Psoas muscle (tissue), 8 donors: Measurements from ENCODE around the gene ZNF850. TPM values are rescaled to one million over a fixed set of nuclear protein-coding genes. Genes with fewer than 3 reads are reported as not detected.

ENCODE experiments used
- ATAC-seq, 4 donors: fragments of 200-7000 bp; cut with Tn5 transposase; one replicate each; pipeline ENCODE4 v1.9.1; 2020; ENCODE audit warnings: moderate library complexity in 3 of 4, mild to moderate bottlenecking in 2 of 4
- DNase-seq, 2 donors: peaks; one replicate each; pipeline ENCODE4 v3.0.0-alpha.2; 2020
- H3K27ac ChIP-seq: fragments of 200-600 bp; one replicate; pipeline ENCODE4 v1.8.0; 2022
- H3K27me3 ChIP-seq, 3 donors: fragments of 200-600 bp in 1 of 3; one replicate each; pipeline versions ENCODE4 v1.6.1 to v1.8.0; 2013 to 2022; ENCODE audit warnings: low read length in 2 of 3, mild to moderate bottlenecking in 2 of 3, moderate library complexity in 1 of 3; ENCODE audit not compliant: insufficient read depth in 3 of 3
- H3K36me3 ChIP-seq, 2 donors: fragments of 200-600 bp in 1 of 2; one replicate each; pipeline versions ENCODE4 v1.6.1 to v1.8.0; 2013 to 2022; ENCODE audit warnings: low read depth in 1 of 2, mild to moderate bottlenecking in 1 of 2, moderate library complexity in 1 of 2; ENCODE audit not compliant: insufficient read depth in 1 of 2
- H3K4me1 ChIP-seq: fragments of 200-600 bp; one replicate; pipeline ENCODE4 v1.8.0; 2022
- H3K4me3 ChIP-seq: fragments of 200-600 bp; one replicate; pipeline ENCODE4 v1.8.0; 2022; ENCODE audit warnings: mild to moderate bottlenecking
- H3K9me3 ChIP-seq: fragments of 200-600 bp; one replicate; pipeline ENCODE4 v1.8.0; 2022
- CTCF ChIP-seq: fragments of 200-600 bp; IDR thresholded peaks from one replicate; pipeline ENCODE4 v1.8.0; 2022; ENCODE audit warnings: antibody characterized with exemption
- WGBS, 3 donors: extraction: QIAGEN DNeasy Blood & Tissue Kit; methylation state at CpG; one replicate each; pipeline versions ENCODE4 v1.1.6 to v1.1.7; 2013; 5-methylcytosine and 5-hydroxymethylcytosine counted together
- intact Hi-C, 2 donors: fragments of 100-400 bp; cut with DNase I; formaldehyde crosslinking; loops; one replicate each; pipeline versions ENCODE4 v1.11.0 to v1.14.2; 2022
- polyA plus RNA-seq, 3 donors: library from polyadenylated mRNA; stranded (reverse); fragments of 200-250 nt; gene quantifications; one replicate each; pipeline ENCODE4 v1.2.3, GENCODE V29; 2013
- total RNA-seq, 4 donors: library from RNA; stranded (reverse); fragmentation: NEBNext Ultra II Directional in 2 of 4; extraction: Animal tissue kit (Norgen Biotek cat#: 25700) in 2 of 4; gene quantifications; one replicate each; pipeline versions ENCODE4 v1.2.1 to v1.2.4, GENCODE V29; 2021 to 2023
- donor health status: healthy with polysubstance abuse.
- donor health status: DM: no; HTN: no; CAD: no; lungs with moderate emphysema.
- donor health status: Bipolar disorder and iron deficiency.
- donor health status: healthy.
- donor health status: DM: yes; HTN: yes; CAD: no.
- donor health status: DM: no; HTN: no; CAD: no.
- donor health status: DM: no; HTN: no; CAD: no.
- donor health status: DM: yes; HTN: yes; CAD: no.

ZNF850 gene
- total and polyA plus RNA-seq, 7 donors, result 0.10 to 1.1 (median 0.29) TPM

GRCh38 chr19:36672368-36672767 is 100.2 kb downstream of the ZNF850 start:
- no peak for TF ChIP-seq CTCF
- Histone ChIP-seq H3K27ac (no peak overlapping the region), H3K4me3 (no peak overlapping the region), H3K4me1 (no peaks in the 10 kb centered on the region), H3K27me3 (no peaks in the 10 kb centered on the region), H3K9me3 (peaks cover 69% of the 10 kb centered on the region), H3K36me3 (peaks cover 0 to 14% of the 10 kb centered on the region in 2 donors)
- intact Hi-C loops, result no loop called here
- DNase-seq (no peak), ATAC-seq (no peak)
- WGBS, 3 donors, result 73 to 97% (median 92%) methylated on average over 1 of the region's 1 CpG

GRCh38 chr19:36668646-36669045 is 104.0 kb downstream of the ZNF850 start:
- no peaks in the 10 kb centered on the region for H3K27me3 ChIP-seq
- intact Hi-C loops, result no loop called here
- no peak for TF ChIP-seq CTCF
- H3K36me3 ChIP-seq, result peaks cover 5 to 23% of the 10 kb centered on the region in 2 donors
- DNase-seq (no peak), ATAC-seq (no peak)
- H3K4me3 ChIP-seq, result no peak overlapping the region
- H3K4me1 ChIP-seq, result peaks cover 7% of the 10 kb centered on the region
- peaks cover 50% of the 10 kb centered on the region for H3K9me3 ChIP-seq
- no peak overlapping the region for H3K27ac ChIP-seq
- 81 to 88% (median 81%) methylated on average over 2 of the region's 2 CpGs for WGBS, 3 donors

- Histone ChIP-seq H3K4me3 (peak overlapping the region; percentile 91), H3K27ac (no peak overlapping the region), H3K27me3 (no peaks in the 10 kb centered on the region), H3K36me3 (peaks cover 5 to 30% of the 10 kb centered on the region in 2 donors), H3K4me1 (peaks cover 7% of the 10 kb centered on the region), H3K9me3 (peaks cover 43% of the 10 kb centered on the region)
- DNase-seq, result no peak
- ATAC-seq, result no peak
- intact Hi-C loops, result loop anchor here in 1 of 2 donors (2.0 kb wide), 1 partner anchor 21 kb away; the partner anchor contains the start of gene ZNF567
- 39 to 63% (median 58%) methylated on average over 14 of the region's 14 CpGs for WGBS, 3 donors
- no peak for TF ChIP-seq CTCF
Measured at GRCh38 chr19:36665832-36666231, 106.8 kb downstream of the ZNF850 start.

Other genes starting within 250 kb of the ZNF850 start
- 1 to 10 TPM; 2.5 to 5.1 (median 3.7) TPM for gene ZNF260, start 244.5 kb downstream of the ZNF850 start, total RNA-seq
- gene ZNF260, start 244.5 kb downstream of the ZNF850 start, polyA plus RNA-seq, result 1 to 10 TPM; 1.2 to 5.6 (median 1.9) TPM
- gene ZNF529, start 199.5 kb downstream of the ZNF850 start, total RNA-seq, result 10 to 100 TPM in 1 of 4 donors, 1 to 10 TPM in 3; 6.1 to 10.4 (median 8.1) TPM
- 1 to 10 TPM; 2.3 to 5.4 (median 3.1) TPM for gene ZNF529, start 199.5 kb downstream of the ZNF850 start, polyA plus RNA-seq
- gene ZNF382, start 167.5 kb downstream of the ZNF850 start, total RNA-seq, result 1 to 10 TPM in 3 of 4 donors, under 1 TPM in 1; 0.61 to 6.7 (median 2.4) TPM
- 1 to 10 TPM in 2 of 3 donors, under 1 TPM in 1; 0.77 to 1.5 (median 1.2) TPM for gene ZNF382, start 167.5 kb downstream of the ZNF850 start, polyA plus RNA-seq
- gene ZNF461, start 106.0 kb downstream of the ZNF850 start, total RNA-seq, result 1 to 10 TPM; 2.0 to 5.1 (median 2.2) TPM
- 1 to 10 TPM; 1.6 to 5.7 (median 1.7) TPM for gene ZNF461, start 106.0 kb downstream of the ZNF850 start, polyA plus RNA-seq
- 1 to 10 TPM; 1.8 to 3.6 (median 2.3) TPM for gene ZNF567, start 85.2 kb downstream of the ZNF850 start, total RNA-seq
- gene ZNF567, start 85.2 kb downstream of the ZNF850 start, polyA plus RNA-seq, result 1 to 10 TPM in 2 of 3 donors, under 1 TPM in 1; 0.73 to 3.0 (median 2.0) TPM
- 1 to 10 TPM; 2.5 to 5.1 (median 4.5) TPM for gene ZNF790, start 65.6 kb upstream of the ZNF850 start, total RNA-seq
- gene ZNF790, start 65.6 kb upstream of the ZNF850 start, polyA plus RNA-seq, result 1 to 10 TPM; 1.4 to 7.5 (median 1.7) TPM
- gene ZNF345, start 78.1 kb upstream of the ZNF850 start, total RNA-seq, result 1 to 10 TPM in 3 of 4 donors, under 1 TPM in 1; 0.76 to 2.3 (median 1.5) TPM
- 1 to 10 TPM in 2 of 3 donors, under 1 TPM in 1; 0.42 to 2.2 (median 1.1) TPM for gene ZNF345, start 78.1 kb upstream of the ZNF850 start, polyA plus RNA-seq
- gene ZNF829, start 143.5 kb upstream of the ZNF850 start, total RNA-seq, result 1 to 10 TPM in 2 of 4 donors, under 1 TPM in 2; 0.92 to 1.5 (median 1.1) TPM
- 1 to 10 TPM in 1 of 3 donors, under 1 TPM in 2; 0.61 to 1.3 (median 0.65) TPM for gene ZNF829, start 143.5 kb upstream of the ZNF850 start, polyA plus RNA-seq
- 10 to 100 TPM in 1 of 4 donors, 1 to 10 TPM in 3; 4.8 to 13.9 (median 7.3) TPM for gene ZNF568, start 143.5 kb upstream of the ZNF850 start, total RNA-seq
- 10 to 100 TPM in 1 of 3 donors, 1 to 10 TPM in 2; 2.3 to 10.8 (median 4.0) TPM for gene ZNF568, start 143.5 kb upstream of the ZNF850 start, polyA plus RNA-seq